K562 (cell line): Measurements from ENCODE around the gene GCKR. TPM values are rescaled to one million over a fixed set of nuclear protein-coding genes. Genes with fewer than 3 reads are reported as not detected.

Source experiments
- ATAC-seq: fragments of 200-7000 bp; cut with Tn5 transposase; 3 replicates; pipeline ENCODE4 v1.9.1; 2020; ENCODE audit warnings: moderate library complexity
- BruUV-seq: library from RNA; stranded (reverse); fragments of 400-500 nt; replicated peaks from 2 replicates; lab custom pipeline; 2021; lab: Mats Ljungman, UMichigan
- CTCF ChIA-PET: fragments of 300-600 bp; formaldehyde crosslinking; extraction: SDS; loops from one replicate; lab custom pipeline; 2021; ENCODE audit warnings: low intra/inter-chr PET ratio; lab: Yijun Ruan, JAX
- POLR2A ChIA-PET: fragments of 300-600, 350-650 bp; sonication (Branson Sonifier 250); formaldehyde crosslinking; extraction: SDS; loops from one replicate; lab custom pipeline; 2021; ENCODE audit warnings: antibody characterized with exemption, inconsistent platforms; lab: Yijun Ruan, JAX
- DNase-seq, 4 experiments: peaks; one replicate each; pipeline versions ENCODE4 v3.0.0 to v3.0.0-alpha.2; 2011 to 2018; ENCODE audit warnings: low spot score in 3 of 4, mixed read lengths in 3 of 4; ENCODE audit errors: extremely low read depth in 1 of 4
- FAIRE-seq: peaks from 2 replicates; lab custom pipeline; 2011; peaks lifted over from hg19 to GRCh38; lab: Jason Lieb, UNC
- H2AFZ ChIP-seq: 2 replicates; pipeline ENCODE4 v1.6.0; 2011; ENCODE audit warnings: low read depth, low read length, control low read depth, inconsistent platforms
- H3K27ac ChIP-seq: fragments of 200-600 bp; 3 replicates; pipeline ENCODE4 v1.8.0; 2011; ENCODE audit warnings: low read depth, mild to moderate bottlenecking, control low read depth, inconsistent platforms, low read length, moderate library complexity, mixed read lengths; ENCODE audit errors: extremely low read depth
- H3K27me3 ChIP-seq, 2 experiments: fragments of 300-600 bp in 1 of 2; 2 replicates in 1 of 2; 3 replicates in 1 of 2; pipeline versions ENCODE4 v1.6.0 to v1.8.0; 2011; ENCODE audit warnings: inconsistent platforms in 2 of 2, low read length in 2 of 2, mild to moderate bottlenecking in 1 of 2, mixed read lengths in 1 of 2, moderate library complexity in 1 of 2; ENCODE audit not compliant: control insufficient read depth in 2 of 2, insufficient read depth in 2 of 2
- H3K36me3 ChIP-seq: fragments of 300-600 bp; 3 replicates; pipeline ENCODE4 v1.8.0; 2011; ENCODE audit warnings: mild to moderate bottlenecking, low read length, inconsistent platforms; ENCODE audit not compliant: control insufficient read depth, insufficient read depth
- H3K4me1 ChIP-seq, 2 experiments: fragments of 200-600 bp in 1 of 2; replicated peaks in 1 of 2; 2 replicates in 1 of 2; 3 replicates in 1 of 2; pipeline versions ENCODE4 v1.5.1 to v1.8.0; 2011; ENCODE audit warnings: inconsistent platforms in 2 of 2, low read length in 2 of 2, mild to moderate bottlenecking in 1 of 2, mixed read lengths in 1 of 2, moderate library complexity in 1 of 2; ENCODE audit not compliant: control insufficient read depth in 2 of 2, insufficient read depth in 2 of 2
- H3K4me2 ChIP-seq: 2 replicates; pipeline ENCODE4 v1.6.1; 2011; ENCODE audit warnings: low read length, control low read depth, inconsistent platforms, mixed read lengths; ENCODE audit not compliant: insufficient read depth
- H3K4me3 ChIP-seq: fragments of 200-600 bp; sonication (generic), shearing (Covaris generic); 2 replicates; pipeline ENCODE4 v1.5.1; 2016; ENCODE audit warnings: control low read depth, inconsistent platforms
- H3K79me2 ChIP-seq: fragments of 200-600 bp; 3 replicates; pipeline ENCODE4 v1.8.0; 2011; ENCODE audit warnings: low read length, inconsistent platforms; ENCODE audit not compliant: control insufficient read depth, insufficient read depth
- H3K9ac ChIP-seq, 2 experiments: 2 replicates each; pipeline versions ENCODE4 v1.6.0 to v1.6.1; 2011; ENCODE audit warnings: low read depth in 2 of 2, low read length in 2 of 2, control low read depth in 1 of 2, inconsistent platforms in 1 of 2, mild to moderate bottlenecking in 1 of 2, mixed read lengths in 1 of 2; ENCODE audit not compliant: insufficient read depth in 1 of 2
- H3K9me1 ChIP-seq: one replicate; pipeline ENCODE4 v1.6.0; 2011; ENCODE audit warnings: inconsistent platforms, mild to moderate bottlenecking, low read length, moderate library complexity; ENCODE audit not compliant: control insufficient read depth, insufficient read depth
- H3K9me3 ChIP-seq: replicated peaks from 2 replicates; pipeline ENCODE4 v1.5.1; 2011; ENCODE audit warnings: low read depth, low read length, inconsistent platforms; ENCODE audit not compliant: control insufficient read depth, insufficient read depth
- H4K20me1 ChIP-seq: replicated peaks from 2 replicates; pipeline ENCODE4 v1.6.1; 2011; ENCODE audit warnings: low read length, inconsistent platforms, mixed read lengths; ENCODE audit not compliant: control insufficient read depth, insufficient read depth
- ARID1B ChIP-seq: fragments of 450-650 bp; IDR thresholded peaks from 2 replicates; pipeline ENCODE4 v1.6.1; 2016; ENCODE audit warnings: antibody characterized with exemption, mild to moderate bottlenecking, inconsistent platforms
- ARID2 ChIP-seq: fragments of 450-650 bp; IDR thresholded peaks from 2 replicates; pipeline ENCODE4 v1.6.1; 2017; ENCODE audit warnings: antibody characterized with exemption, mild to moderate bottlenecking
- BCOR ChIP-seq: fragments of 450-650 bp; IDR thresholded peaks from 2 replicates; pipeline ENCODE4 v1.6.1; 2016
- ETV5 ChIP-seq: sonication (generic); formaldehyde crosslinking; IDR thresholded peaks from 2 replicates; pipeline ENCODE4 v1.4.0; 2020; ENCODE audit warnings: low read depth, mild to moderate bottlenecking, missing genetic modification reagents
- HSF4 ChIP-seq: fragments of 250-450 bp; sonication (Bioruptor Pico); IDR thresholded peaks from 2 replicates; pipeline ENCODE4 v2.1.2; 2022; ENCODE audit warnings: mild to moderate bottlenecking, moderate library complexity, borderline replicate concordance
- IFI16 ChIP-seq: fragments of 250-450 bp; sonication (Bioruptor Pico); IDR thresholded peaks from 2 replicates; pipeline ENCODE4 v2.1.2; 2022; ENCODE audit warnings: mild to moderate bottlenecking, inconsistent platforms
- KAT7 ChIP-seq: sonication (generic); formaldehyde crosslinking; IDR thresholded peaks from 2 replicates; pipeline ENCODE4 v1.8.0; 2022; ENCODE audit warnings: missing genetic modification reagents, mild to moderate bottlenecking, borderline replicate concordance
- NR1H2 ChIP-seq: sonication (generic); formaldehyde crosslinking; IDR thresholded peaks from 2 replicates; pipeline ENCODE4 v1.4.0; 2020; ENCODE audit warnings: mild to moderate bottlenecking, missing genetic modification reagents
- ZNF12 ChIP-seq: sonication (generic); formaldehyde crosslinking; IDR thresholded peaks from 2 replicates; pipeline ENCODE4 v1.4.0; 2020; ENCODE audit warnings: mild to moderate bottlenecking, missing genetic modification reagents
- ZNF282 ChIP-seq: sonication (generic); formaldehyde crosslinking; IDR thresholded peaks from 2 replicates; pipeline ENCODE4 v1.8.1; 2023; ENCODE audit warnings: missing genetic modification reagents
- ZNF780A ChIP-seq: fragments of 250-450 bp; sonication (Bioruptor Pico); IDR thresholded peaks from 2 replicates; pipeline ENCODE4 v1.5.0; 2021; ENCODE audit warnings: mild to moderate bottlenecking
- WGBS: fragments of 100-300 bp; shearing (Covaris generic); methylation state at CpG from one replicate; pipeline ENCODE4 v1.1.6; 2016; ENCODE audit warnings: low coverage, mixed read lengths; ENCODE audit not compliant: insufficient coverage; ENCODE audit errors: missing lambda C conversion rate; 5-methylcytosine and 5-hydroxymethylcytosine counted together
- in situ Hi-C: fragments of 300-500 bp; cut with MboI; formaldehyde crosslinking; loops from 4 replicates; pipeline ENCODE4 v1.15.0; 2018; ENCODE audit warnings: inconsistent platforms, mixed read lengths
- intact Hi-C: fragments of 100-400 bp; cut with micrococcal nuclease; formaldehyde crosslinking; loops from 2 replicates; pipeline ENCODE4 v1.14.2; 2022
- polyA plus RNA-seq, 8 experiments: library from polyadenylated mRNA; depleted of rRNA in 4 of 8; stranded (reverse) in 5 of 8; unstranded in 3 of 8; fragments of >200 nt; fragmentation: Nextera tagmentation in 2 of 8; fragmentation: Illumina TruSeq in 1 of 8; extraction: Ambion mirVana in 2 of 8; extraction: Trizol in 1 of 8; gene quantifications; 2 replicates each; pipeline versions ENCODE4 v1.2.1 to v1.2.3, GENCODE V29; 2011 to 2014; ENCODE audit warnings: inconsistent platforms in 1 of 8, missing spikeins in 1 of 8
- total RNA-seq, 7 experiments: library from RNA; depleted of rRNA in 6 of 7; stranded (reverse); fragments of >200 nt in 6 of 7; fragmentation: Illumina TruSeq in 2 of 7; extraction: Trizol in 2 of 7; gene quantifications; 2 replicates each; pipeline versions ENCODE4 v1.2.1 to v1.2.3, GENCODE V29; 2011 to 2021; ENCODE audit warnings: low replicate concordance in 1 of 7
- TF ChIP-seq, protein P1 (sequence below): sonication (generic); formaldehyde crosslinking; IDR thresholded peaks from 2 replicates; pipeline ENCODE4 v1.8.0; 2022; ENCODE audit warnings: mild to moderate bottlenecking, missing genetic modification reagents

The GCKR gene
- total and polyA plus RNA-seq, 9 of the 15 experiments (the other 6 are each of a cell fraction or from before 2014, with no cell fraction given): 0.28 to 0.79 (median 0.50) TPM; not detected in 1

DNA sequence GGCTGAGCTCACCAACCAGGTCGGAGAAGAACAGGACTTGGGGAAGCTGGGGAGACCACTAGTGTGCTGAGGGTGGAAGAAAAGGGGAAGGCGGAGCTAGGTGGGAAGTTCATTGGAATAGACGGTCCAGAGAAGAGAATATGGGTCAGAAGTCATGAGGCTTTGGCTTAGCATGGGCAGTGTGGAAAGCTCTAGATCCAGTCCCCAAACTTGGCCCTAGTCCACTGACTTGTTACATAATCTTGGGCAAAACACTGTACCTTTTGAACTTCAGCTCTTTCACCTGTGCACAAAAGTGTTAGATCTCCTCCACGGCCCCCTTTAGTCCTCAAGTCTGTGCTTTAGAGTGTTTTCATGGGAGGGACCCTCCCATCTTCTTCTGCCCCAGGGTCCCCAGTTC, 10.7 kb downstream of the GCKR start:
- no peak overlapping the region for H3K4me2 ChIP-seq
- no peaks in the 10 kb centered on the region for H3K4me1 ChIP-seq
- H3K4me3 ChIP-seq: no peak overlapping the region
- H3K36me3 ChIP-seq: no peaks in the 10 kb centered on the region
- FAIRE-seq (no peak), ATAC-seq (no peak), DNase-seq (no peak)
- in situ Hi-C loops: no loop called here
- 28% methylated on average over 4 of the region's 4 CpGs for WGBS
- no peaks in the 10 kb centered on the region for H4K20me1 ChIP-seq
- no peak overlapping the region for H3K9ac ChIP-seq
- H3K79me2 ChIP-seq: no peaks in the 10 kb centered on the region
- TF ChIP-seq, protein P1, sequence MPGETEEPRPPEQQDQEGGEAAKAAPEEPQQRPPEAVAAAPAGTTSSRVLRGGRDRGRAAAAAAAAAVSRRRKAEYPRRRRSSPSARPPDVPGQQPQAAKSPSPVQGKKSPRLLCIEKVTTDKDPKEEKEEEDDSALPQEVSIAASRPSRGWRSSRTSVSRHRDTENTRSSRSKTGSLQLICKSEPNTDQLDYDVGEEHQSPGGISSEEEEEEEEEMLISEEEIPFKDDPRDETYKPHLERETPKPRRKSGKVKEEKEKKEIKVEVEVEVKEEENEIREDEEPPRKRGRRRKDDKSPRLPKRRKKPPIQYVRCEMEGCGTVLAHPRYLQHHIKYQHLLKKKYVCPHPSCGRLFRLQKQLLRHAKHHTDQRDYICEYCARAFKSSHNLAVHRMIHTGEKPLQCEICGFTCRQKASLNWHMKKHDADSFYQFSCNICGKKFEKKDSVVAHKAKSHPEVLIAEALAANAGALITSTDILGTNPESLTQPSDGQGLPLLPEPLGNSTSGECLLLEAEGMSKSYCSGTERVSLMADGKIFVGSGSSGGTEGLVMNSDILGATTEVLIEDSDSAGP (CRISPR knock-in tag): no peak
- TF ChIP-seq KAT7 (CRISPR knock-in tag): no peak
- no peak for TF ChIP-seq ETV5 (CRISPR knock-in tag)
- TF ChIP-seq ARID2: no peak
- no peak for TF ChIP-seq ZNF12 (CRISPR knock-in tag)
- no peak for TF ChIP-seq ARID1B
- TF ChIP-seq IFI16 (CRISPR knock-in tag): no peak
- TF ChIP-seq HSF4 (CRISPR knock-in tag): no peak
- no peak for TF ChIP-seq NR1H2 (CRISPR knock-in tag)
- no peak for TF ChIP-seq ZNF282
- TF ChIP-seq ZNF780A (CRISPR knock-in tag): no peak
- no peak for TF ChIP-seq BCOR
- no peaks in the 10 kb centered on the region for H3K9me3 ChIP-seq
- no peak overlapping the region for H3K27ac ChIP-seq
- intact Hi-C loops: no loop called here
- ChIA-PET POLR2A (interaction anchor here (0.7 to 1.4 kb wide), 2 partner anchors 9 to 17 kb away, joined by 3 to 7 read pairs; no protein-coding TSS in a partner anchor), CTCF (no interaction called here)
- H3K27me3 ChIP-seq: no peaks in the 10 kb centered on the region
- no TSS peak for BruUV-seq
- peak overlapping the region; percentile 54 for H2AFZ ChIP-seq
- no peaks in the 10 kb centered on the region for H3K9me1 ChIP-seq
